GM12878 (cell line): ENCODE results near the gene MMAA. TPM values are rescaled to one million over a fixed set of nuclear protein-coding genes. Genes with fewer than 3 reads are reported as not detected.

ENCODE experiments used
- ATAC-seq: fragments of 200-7000 bp; cut with Tn5 transposase; 3 replicates; pipeline ENCODE4 v1.9.1; 2020; ENCODE audit warnings: mild to moderate bottlenecking, moderate library complexity
- BruUV-seq: library from RNA; stranded (reverse); fragments of 400-500 nt; replicated peaks from 2 replicates; lab custom pipeline; 2021; lab: Mats Ljungman, UMichigan
- CTCF ChIA-PET: fragments of 300-600 bp; sonication (Branson Sonifier 250); formaldehyde crosslinking; extraction: SDS; loops from one replicate; lab custom pipeline; 2021; ENCODE audit warnings: inconsistent platforms; lab: Yijun Ruan, JAX
- POLR2A ChIA-PET: fragments of 350-600 bp; formaldehyde crosslinking; extraction: SDS; loops from one replicate; lab custom pipeline; 2021; ENCODE audit warnings: inconsistent platforms; lab: Charles Lee
- RAD21 ChIA-PET: fragments of 300-600 bp; sonication (Branson Sonifier 250); formaldehyde crosslinking; loops from one replicate; lab custom pipeline; 2023; ENCODE audit warnings: antibody characterized with exemption; ENCODE audit not compliant: unreplicated experiment; lab: Charles Lee
- SMC1A ChIA-PET: fragments of 300-600 bp; sonication (Branson Sonifier 250); formaldehyde crosslinking; loops from one replicate; lab custom pipeline; 2023; ENCODE audit not compliant: unreplicated experiment, uncharacterized antibody; lab: Charles Lee
- DNase-seq: peaks from one replicate; pipeline ENCODE4 v3.0.0-alpha.2; 2011; ENCODE audit warnings: low read depth, low spot score
- FAIRE-seq: peaks from 3 replicates; lab custom pipeline; 2011; peaks lifted over from hg19 to GRCh38; lab: Jason Lieb, UNC
- H2AFZ ChIP-seq: 2 replicates; pipeline ENCODE4 v1.6.0; 2011; ENCODE audit warnings: low read depth, low read length, control low read depth; ENCODE audit not compliant: control insufficient read depth
- H3K27ac ChIP-seq: 2 replicates; pipeline ENCODE4 v1.5.1; 2011; ENCODE audit warnings: control low read depth; ENCODE audit not compliant: control insufficient read depth, insufficient read depth
- H3K27me3 ChIP-seq, 2 experiments: replicated peaks in 1 of 2; 2 replicates each; pipeline versions ENCODE4 v1.6.0 to v1.6.1; 2011; ENCODE audit warnings: low read length in 1 of 2; ENCODE audit not compliant: control insufficient read depth in 2 of 2, insufficient read depth in 2 of 2
- H3K36me3 ChIP-seq, 2 experiments: 2 replicates each; pipeline ENCODE4 v1.5.1; 2011; ENCODE audit warnings: low read length in 1 of 2; ENCODE audit not compliant: control insufficient read depth in 2 of 2, insufficient read depth in 2 of 2
- H3K4me1 ChIP-seq: 2 replicates; pipeline ENCODE4 v1.6.1; 2011; ENCODE audit warnings: mild to moderate bottlenecking, low read length, moderate library complexity, mixed read lengths; ENCODE audit not compliant: control insufficient read depth, insufficient read depth
- H3K4me2 ChIP-seq: 2 replicates; pipeline ENCODE4 v1.6.0; 2011; ENCODE audit warnings: control low read depth; ENCODE audit not compliant: control insufficient read depth, insufficient read depth
- H3K4me3 ChIP-seq: fragments of 200-600 bp; sonication (generic); 2 replicates; pipeline ENCODE4 v1.5.1; 2016
- H3K79me2 ChIP-seq: 2 replicates; pipeline ENCODE4 v1.6.0; 2011; ENCODE audit warnings: low read length; ENCODE audit not compliant: control insufficient read depth, insufficient read depth
- H3K9ac ChIP-seq: 2 replicates; pipeline ENCODE4 v1.8.0; 2011; ENCODE audit warnings: low read length, control low read depth, mixed read lengths; ENCODE audit not compliant: control insufficient read depth, insufficient read depth
- H3K9me3 ChIP-seq: replicated peaks from 3 replicates; pipeline ENCODE4 v1.5.1; 2011; ENCODE audit warnings: mild to moderate bottlenecking, low read length; ENCODE audit not compliant: control insufficient read depth, insufficient read depth
- H4K20me1 ChIP-seq: 2 replicates; pipeline ENCODE4 v1.6.0; 2011; ENCODE audit not compliant: control insufficient read depth, insufficient read depth
- ASH2L ChIP-seq: fragments of 300-600, 200-600 bp; sonication (generic); IDR thresholded peaks from 2 replicates; pipeline ENCODE4 v1.6.1; 2017; ENCODE audit warnings: low read depth, mild to moderate bottlenecking, borderline replicate concordance
- BCL11A ChIP-seq: IDR thresholded peaks from 2 replicates; pipeline ENCODE4 v1.6.1; 2011; ENCODE audit warnings: low read depth, low read length
- FOS ChIP-seq: IDR thresholded peaks from 3 replicates; pipeline ENCODE4 v1.6.1; 2011; ENCODE audit warnings: borderline replicate concordance; ENCODE audit not compliant: insufficient read length; ENCODE audit errors: extremely low read depth
- HDGF ChIP-seq: fragments of 450-650 bp; IDR thresholded peaks from 2 replicates; pipeline ENCODE4 v1.6.1; 2016; ENCODE audit warnings: antibody characterized with exemption
- MLLT1 ChIP-seq: fragments of 450-650 bp; IDR thresholded peaks from 2 replicates; pipeline ENCODE4 v1.6.1; 2016; ENCODE audit warnings: mild to moderate bottlenecking
- YBX1 ChIP-seq: fragments of 450-650 bp; IDR thresholded peaks from 2 replicates; pipeline ENCODE4 v1.6.1; 2016; ENCODE audit warnings: antibody characterized with exemption
- ZNF592 ChIP-seq: fragments of 450-650 bp; IDR thresholded peaks from 2 replicates; pipeline ENCODE4 v1.6.1; 2017; ENCODE audit warnings: mild to moderate bottlenecking, moderate library complexity
- WGBS: methylation state at CpG from one replicate; pipeline ENCODE4 v1.1.6; 2016; ENCODE audit warnings: low lambda C conversion rate; ENCODE audit not compliant: insufficient replicate concordance, insufficient coverage; ENCODE audit errors: missing lambda C conversion rate; 5-methylcytosine and 5-hydroxymethylcytosine counted together
- in situ Hi-C: fragments of 300-500 bp; cut with MboI; formaldehyde crosslinking; loops from 9 replicates; pipeline ENCODE4 v1.14.3; 2018; ENCODE audit warnings: mixed read lengths
- intact Hi-C: fragments of 100-400 bp; cut with micrococcal nuclease; formaldehyde crosslinking; loops from one replicate; pipeline ENCODE4 v1.14.2; 2022; ENCODE audit not compliant: unreplicated experiment
- polyA plus RNA-seq, 11 experiments: library from polyadenylated mRNA; depleted of rRNA in 4 of 11; unstranded in 6 of 11; stranded (reverse) in 5 of 11; fragments of >200 nt; fragmentation: Nextera tagmentation in 4 of 11; fragmentation: Illumina TruSeq in 1 of 11; extraction: Ambion mirVana in 4 of 11; extraction: Trizol in 1 of 11; gene quantifications; 1 replicate in 1 of 11; 2 replicates in 10 of 11; pipeline versions ENCODE4 v1.2.1 to v1.2.3, GENCODE V29; 2011 to 2016; ENCODE audit warnings: inconsistent platforms in 2 of 11, missing spikeins in 2 of 11, low read depth in 1 of 11
- total RNA-seq, 4 experiments: library from RNA; depleted of rRNA in 3 of 4; stranded (reverse); fragments of >200 nt in 3 of 4; fragmentation: Illumina TruSeq in 1 of 4; extraction: Trizol in 1 of 4; gene quantifications; 2 replicates each; pipeline versions ENCODE4 v1.2.1 to v1.2.3, GENCODE V29; 2013 to 2021
- TF ChIP-seq, protein P1 (sequence below): fragments of 450-650 bp; IDR thresholded peaks from 2 replicates; pipeline ENCODE4 v1.6.1; 2017; ENCODE audit warnings: low read depth, mild to moderate bottlenecking, moderate library complexity

Gene MMAA
- total and polyA plus RNA-seq, 10 of the 15 experiments (the other 5 are each of a cell fraction or from before 2014, with no cell fraction given): 4.5 to 22.6 (median 11.8) TPM

- FAIRE-seq (no peak), ATAC-seq (no peak), DNase-seq (no peak)
- intact Hi-C loops (no loop called here), in situ Hi-C loops (no loop called here)
- H3K9ac ChIP-seq: no peak overlapping the region
- no peak overlapping the region for H3K27ac ChIP-seq
- H3K27me3 ChIP-seq: no peaks in the 10 kb centered on the region
- no peaks in the 10 kb centered on the region for H4K20me1 ChIP-seq
- no peaks in the 10 kb centered on the region for H3K36me3 ChIP-seq
- no peak overlapping the region for H3K4me3 ChIP-seq
- ChIA-PET CTCF (no interaction called here), POLR2A (no interaction called here), RAD21 (no interaction called here), SMC1A (interaction anchor here (0.8 kb wide), 1 partner anchor 8 kb away, joined by 3 read pairs; no protein-coding TSS in a partner anchor)
- H3K4me2 ChIP-seq: no peak overlapping the region
- no peak overlapping the region for H2AFZ ChIP-seq
- BruUV-seq: no TSS peak
- 6% methylated on average over 1 of the region's 1 CpG for WGBS
- no peaks in the 10 kb centered on the region for H3K9me3 ChIP-seq
- no peaks in the 10 kb centered on the region for H3K79me2 ChIP-seq
- no peak for TF ChIP-seq ASH2L
- TF ChIP-seq, protein P1, sequence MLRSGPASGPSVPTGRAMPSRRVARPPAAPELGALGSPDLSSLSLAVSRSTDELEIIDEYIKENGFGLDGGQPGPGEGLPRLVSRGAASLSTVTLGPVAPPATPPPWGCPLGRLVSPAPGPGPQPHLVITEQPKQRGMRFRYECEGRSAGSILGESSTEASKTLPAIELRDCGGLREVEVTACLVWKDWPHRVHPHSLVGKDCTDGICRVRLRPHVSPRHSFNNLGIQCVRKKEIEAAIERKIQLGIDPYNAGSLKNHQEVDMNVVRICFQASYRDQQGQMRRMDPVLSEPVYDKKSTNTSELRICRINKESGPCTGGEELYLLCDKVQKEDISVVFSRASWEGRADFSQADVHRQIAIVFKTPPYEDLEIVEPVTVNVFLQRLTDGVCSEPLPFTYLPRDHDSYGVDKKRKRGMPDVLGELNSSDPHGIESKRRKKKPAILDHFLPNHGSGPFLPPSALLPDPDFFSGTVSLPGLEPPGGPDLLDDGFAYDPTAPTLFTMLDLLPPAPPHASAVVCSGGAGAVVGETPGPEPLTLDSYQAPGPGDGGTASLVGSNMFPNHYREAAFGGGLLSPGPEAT: no peak
- no peak for TF ChIP-seq MLLT1
- TF ChIP-seq HDGF: no peak
- TF ChIP-seq FOS: no peak
- TF ChIP-seq BCL11A: no peak
- no peak for TF ChIP-seq YBX1
- TF ChIP-seq ZNF592: no peak
- no peaks in the 10 kb centered on the region for H3K4me1 ChIP-seq
Measured at GRCh38 chr4:145680902-145681301, 61.7 kb downstream of the MMAA start.
